Forelimb muscle (tissue), 1 donor: ENCODE measurements around the gene NPVF. TPM values are rescaled to one million over a fixed set of nuclear protein-coding genes. Genes with fewer than 3 reads are reported as not detected.

ENCODE experiments used
- DNase-seq: peaks from one replicate; pipeline ENCODE4 v3.0.0-alpha.2; 2013; ENCODE audit warnings: low read depth
- polyA plus RNA-seq: library from polyadenylated mRNA; unstranded; fragments of 120-200 nt; gene quantifications from one replicate; pipeline ENCODE4 v1.2.1, GENCODE V29; 2013; ENCODE audit not compliant: insufficient read length

Gene NPVF
- polyA plus RNA-seq, 1 donor: not detected

DNA sequence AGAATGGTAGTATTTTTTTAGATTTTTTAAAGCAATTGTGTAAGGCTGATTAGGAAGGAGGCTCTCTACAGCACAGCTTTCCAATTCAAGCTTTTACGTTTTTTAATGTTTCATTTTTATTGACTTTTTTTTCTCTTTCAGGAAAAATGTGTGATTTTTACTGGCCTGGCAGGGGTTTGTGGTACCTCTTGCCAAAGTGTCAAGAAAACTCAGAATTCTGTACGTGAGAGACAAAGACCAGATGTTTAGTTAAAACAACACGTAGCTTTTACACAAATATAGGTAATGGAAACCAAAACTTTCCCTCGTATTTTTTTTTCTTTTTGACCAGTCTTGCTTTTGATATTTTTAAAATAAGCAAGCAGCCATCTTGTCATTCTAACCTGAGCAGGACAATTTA lies 6.0 kb upstream of the NPVF start:
- no peak for DNase-seq

DNA sequence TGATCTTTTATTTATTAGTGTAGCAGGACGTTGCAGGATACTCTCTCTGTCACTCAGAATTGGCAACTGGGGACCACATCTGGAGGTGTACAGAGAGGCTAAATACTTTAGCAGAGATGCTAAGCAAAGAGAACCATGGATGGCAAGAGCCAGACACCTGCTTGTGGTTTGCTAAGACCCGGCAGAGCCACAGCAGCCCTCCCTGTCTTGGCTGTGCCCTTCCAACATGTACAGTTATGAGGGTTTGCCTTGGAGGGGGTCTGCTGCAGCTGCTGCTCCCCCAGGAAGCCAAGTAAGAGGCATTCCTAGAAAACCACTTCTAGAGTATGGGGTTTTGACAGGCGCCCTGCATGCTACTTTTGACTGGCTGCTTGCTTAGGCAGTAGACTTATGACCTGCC lies 5.1 kb downstream of the NPVF start:
- no peak for DNase-seq

DNA sequence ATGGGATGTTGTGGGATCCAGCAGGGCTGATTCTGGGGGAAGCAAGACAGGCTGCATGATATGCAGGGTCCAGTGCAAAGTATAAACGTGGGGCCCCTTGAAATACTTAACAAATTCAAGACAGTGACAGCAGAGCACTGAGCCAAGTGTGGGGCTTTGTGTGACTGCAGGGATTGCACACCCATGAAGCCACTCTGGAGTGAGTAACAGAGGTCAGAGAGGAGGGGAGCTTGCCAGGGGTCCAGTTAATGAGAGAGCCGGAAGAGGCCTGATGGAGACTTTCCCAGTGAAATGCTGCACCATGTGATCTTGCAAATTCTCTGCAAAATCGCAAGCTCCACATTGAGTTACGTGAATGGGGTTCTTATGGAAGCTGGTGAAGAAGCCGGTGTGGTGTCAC lies 5.6 kb downstream of the NPVF start:
- DNase-seq: no peak

DNA sequence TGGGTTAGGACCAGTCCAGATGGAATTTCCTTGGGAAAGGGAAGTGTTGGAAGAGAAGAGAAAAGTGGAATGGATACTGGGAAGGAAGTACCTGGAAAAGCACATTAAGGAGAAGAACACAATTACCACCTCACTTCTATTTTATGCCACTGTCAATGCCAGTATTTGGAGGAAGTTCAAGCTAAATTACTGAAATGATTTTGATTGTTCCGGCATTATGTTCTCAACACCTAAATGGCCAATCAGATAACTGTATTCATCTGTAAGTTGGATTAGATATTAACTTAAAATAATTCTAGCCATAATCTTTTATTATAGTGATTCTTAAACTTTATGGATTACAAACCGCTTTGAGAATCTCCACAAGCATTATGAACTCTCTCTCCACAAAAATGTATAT lies 7.3 kb downstream of the NPVF start:
- no peak for DNase-seq

DNA sequence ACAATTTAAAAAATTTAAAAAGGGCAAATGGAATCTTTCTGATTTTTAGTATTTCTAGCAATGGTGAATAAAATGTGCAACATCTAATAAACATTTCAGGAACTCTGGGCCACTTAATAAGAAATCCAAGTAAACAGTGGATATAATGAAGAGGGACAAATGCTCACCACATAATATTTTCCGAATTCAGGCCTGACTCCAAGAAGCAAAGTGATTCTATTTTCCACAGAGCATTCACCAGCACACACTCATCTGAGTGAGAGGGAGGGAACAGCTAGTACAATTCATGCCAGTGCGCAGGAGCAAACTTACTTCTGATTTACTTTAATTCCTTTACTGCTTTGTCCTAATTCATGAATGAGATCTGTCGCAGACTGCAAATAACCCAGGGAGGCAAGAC lies 10.1 kb downstream of the NPVF start:
- DNase-seq: no peak

DNA sequence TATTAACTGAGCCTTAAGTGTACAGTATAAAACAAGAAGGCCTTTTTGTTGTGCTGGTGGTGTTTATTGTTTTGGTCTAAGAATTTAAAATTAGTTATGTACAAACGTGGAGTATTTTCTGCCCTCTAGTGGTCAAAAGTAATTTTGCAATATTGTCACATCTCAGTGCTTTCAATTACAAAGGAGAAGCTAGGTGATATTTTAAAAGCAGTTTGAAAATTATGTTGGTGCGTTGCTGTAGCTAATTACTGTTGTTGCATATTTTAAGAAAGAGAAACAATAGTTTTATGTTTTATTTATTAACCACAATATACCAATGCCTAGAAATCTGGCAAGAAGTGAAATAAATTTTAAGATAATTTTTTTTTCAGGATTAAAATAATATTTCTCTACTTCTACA lies 11.4 kb downstream of the NPVF start:
- peak; percentile 19 for DNase-seq

DNA sequence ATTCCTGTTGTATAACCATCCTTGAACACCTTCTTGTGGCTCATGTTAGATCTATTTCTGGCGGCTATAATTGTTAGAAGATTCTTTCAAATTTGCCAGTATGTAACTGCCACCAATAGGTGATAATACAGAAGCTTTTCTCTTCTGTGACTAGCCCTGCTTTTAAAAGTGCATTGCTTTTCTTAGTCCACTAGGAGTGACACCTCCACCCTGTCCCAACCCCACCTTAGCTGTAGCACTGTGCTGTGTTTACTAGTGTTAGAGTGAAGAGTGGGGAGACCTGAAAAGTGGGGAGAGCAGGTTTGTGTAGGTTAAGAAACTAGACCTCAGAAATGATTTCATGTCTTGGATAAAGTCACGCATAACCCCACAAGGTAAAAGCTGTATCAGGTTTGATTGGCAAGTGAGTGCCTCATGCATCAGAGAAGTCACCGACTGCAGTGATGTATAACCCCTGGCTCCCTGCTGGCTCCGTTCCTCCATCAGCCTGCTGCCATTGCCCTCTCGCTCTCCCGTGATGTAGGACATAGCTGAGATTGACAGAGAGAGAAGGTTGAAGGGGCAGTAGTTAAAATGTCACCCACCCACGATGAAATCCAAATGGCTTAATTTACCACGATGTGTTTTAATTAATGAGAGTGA lies 12.5 kb downstream of the NPVF start:
- no peak for DNase-seq

DNA sequence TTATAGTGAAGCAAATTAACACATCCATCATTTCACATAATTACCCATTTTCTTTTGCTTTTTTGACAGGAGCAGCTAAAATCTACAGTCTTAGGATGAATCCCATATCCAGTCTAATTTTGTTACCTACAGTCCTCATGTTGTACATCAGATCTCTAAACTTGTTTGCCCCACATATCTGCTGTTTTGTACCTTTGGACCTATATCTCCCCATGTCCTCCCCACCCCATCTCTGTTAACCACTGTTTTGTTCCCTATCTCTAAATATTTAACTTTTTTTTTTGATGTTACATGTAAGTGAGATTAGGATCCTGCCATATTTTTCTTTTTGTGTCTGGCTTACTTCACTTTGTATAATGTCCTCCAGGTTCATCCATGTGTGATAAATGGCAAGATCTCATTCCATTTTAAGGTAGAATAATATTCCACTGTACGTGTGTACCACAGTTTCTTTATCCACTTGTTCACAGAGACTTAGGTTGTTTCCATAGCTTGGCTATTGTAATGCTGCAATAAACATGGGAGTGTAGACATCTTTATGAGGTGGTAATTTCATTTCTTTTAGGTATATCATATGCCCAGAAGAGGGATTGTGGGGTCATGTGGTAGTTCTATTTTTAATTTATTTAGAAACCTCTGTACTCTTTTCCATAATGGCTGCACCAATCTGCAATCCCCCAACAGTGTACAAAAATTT lies 19.6 kb downstream of the NPVF start:
- DNase-seq: no peak

DNA sequence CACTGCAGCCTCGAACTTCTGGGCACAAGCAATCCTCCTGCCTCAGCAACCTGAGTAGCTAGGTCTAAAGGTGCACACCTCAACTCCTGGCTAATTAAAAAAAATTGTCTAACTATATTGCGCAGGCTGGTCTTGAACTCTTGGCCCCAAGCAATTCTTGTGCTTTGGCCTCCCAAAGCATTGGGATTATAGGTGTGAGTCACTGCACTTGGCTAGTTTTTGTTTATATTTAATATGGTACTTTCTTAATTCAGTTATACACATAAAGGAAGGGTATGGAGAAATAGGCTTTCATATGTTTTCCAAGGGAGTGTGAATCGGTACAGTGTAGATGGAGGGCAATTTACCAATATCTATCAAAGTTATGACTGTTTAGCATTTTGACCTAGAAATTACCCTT lies 20.4 kb downstream of the NPVF start:
- DNase-seq: no peak

DNA sequence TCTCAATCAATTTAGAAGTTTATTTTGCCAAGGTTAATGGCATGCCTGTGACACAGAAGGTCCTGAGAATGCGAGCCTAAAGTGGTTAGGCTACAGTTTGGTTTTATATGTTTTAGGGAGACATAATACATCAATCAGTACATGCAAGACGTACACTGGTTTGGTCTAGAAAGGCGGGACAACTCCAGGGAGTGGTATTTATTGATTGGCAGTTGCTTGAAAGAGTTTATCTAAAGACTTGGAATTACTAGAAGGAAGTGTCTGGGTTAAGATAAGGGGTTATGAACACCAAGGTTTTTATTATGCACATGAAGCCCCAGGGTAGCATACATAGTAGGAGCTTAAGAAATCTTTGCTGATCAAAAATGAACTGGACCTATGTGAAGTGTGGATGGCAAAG lies 21.5 kb downstream of the NPVF start:
- DNase-seq: no peak

DNA sequence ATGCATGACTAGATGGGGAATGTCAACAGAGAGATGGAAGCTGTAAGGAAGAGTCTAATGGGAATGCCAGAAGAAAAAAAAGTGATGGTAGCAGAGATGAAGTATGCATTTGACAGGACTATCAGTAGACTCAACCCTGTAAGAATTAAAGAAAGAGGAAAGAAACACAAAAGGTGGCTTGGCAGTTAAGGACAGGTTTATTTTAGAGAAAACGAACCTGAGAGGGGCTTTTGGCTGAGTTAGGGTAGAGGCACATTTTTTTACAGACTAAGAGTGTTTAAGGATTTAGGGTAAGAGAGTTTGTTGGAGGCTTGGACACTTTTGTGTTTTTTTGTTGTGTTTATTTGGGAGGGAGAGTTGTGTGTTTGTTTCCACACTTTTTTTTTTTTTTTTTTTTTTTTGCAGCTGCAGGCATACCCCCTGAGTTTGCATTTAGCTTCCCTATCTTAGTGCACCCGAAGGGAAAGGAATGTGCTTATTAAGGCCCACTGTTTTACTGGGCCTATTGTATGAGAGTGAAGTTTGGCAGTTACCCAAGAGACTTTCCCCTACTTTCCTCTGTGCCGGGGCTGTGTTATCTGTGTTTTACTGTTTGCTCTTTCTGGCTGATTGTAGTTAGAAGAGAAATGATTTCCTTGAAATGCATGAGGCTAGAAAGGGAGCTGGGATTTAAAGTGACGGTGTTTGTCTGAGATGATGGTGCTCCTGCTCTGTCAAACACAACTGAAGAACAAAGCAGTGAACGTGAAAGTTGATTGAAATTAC lies 32.0 kb downstream of the NPVF start:
- no peak for DNase-seq

DNA sequence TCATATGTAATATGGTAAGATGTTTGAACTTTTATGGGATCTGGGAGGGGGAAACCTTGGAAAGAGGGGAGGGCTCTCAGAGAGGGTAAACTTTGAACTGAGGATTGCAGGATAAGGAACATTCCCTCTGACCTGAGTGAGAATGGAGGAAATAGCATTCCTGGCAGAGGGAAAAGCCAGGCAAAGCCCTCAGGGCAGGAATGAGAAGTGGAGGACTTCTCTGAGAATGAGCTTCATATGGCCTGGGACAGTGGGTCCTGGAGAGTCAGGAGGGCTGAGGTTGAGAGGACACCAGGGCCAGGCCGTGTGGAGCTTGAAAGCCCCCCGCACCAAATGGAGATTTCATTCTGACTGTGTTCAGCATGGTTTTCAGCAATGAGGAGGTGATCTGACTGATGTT lies 34.2 kb downstream of the NPVF start:
- DNase-seq: no peak

DNA sequence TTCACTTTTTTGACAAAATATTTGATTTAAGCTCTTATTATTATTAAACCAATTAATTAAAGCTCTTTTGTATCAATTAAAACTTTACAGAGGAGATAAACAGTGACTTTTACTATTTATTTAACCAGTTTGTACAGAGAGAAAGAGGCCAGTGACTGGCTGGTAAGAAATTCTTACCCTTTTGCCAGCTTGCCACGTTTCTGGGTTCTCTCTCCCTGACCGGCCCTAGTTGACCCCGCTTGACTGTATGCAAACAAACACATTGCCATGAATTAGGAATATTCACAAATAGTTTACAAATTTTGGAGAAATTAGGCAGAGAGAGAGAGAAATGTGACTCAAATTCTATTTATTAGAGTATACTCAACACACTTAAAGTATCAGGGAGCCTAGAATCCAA lies 36.2 kb downstream of the NPVF start:
- DNase-seq: no peak

DNA sequence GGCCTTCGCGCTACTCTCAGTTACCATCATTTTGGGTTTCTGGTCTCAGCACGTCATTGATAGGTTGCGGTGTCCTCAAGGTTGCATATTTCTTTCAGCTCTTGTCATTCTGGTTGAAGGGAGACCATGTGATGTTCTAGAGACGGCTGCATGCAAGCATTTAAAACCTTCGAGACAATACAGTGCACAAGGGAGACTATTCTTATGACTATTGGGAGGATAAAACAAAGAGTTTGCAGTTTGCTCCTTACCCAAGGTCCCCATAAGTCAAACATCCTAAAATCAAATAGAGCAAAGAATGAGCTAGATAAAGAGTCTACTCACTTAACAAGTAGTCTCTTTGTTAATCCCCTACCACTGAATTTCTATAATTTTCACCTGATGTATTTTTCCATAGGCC lies 39.1 kb downstream of the NPVF start:
- DNase-seq: no peak

DNA sequence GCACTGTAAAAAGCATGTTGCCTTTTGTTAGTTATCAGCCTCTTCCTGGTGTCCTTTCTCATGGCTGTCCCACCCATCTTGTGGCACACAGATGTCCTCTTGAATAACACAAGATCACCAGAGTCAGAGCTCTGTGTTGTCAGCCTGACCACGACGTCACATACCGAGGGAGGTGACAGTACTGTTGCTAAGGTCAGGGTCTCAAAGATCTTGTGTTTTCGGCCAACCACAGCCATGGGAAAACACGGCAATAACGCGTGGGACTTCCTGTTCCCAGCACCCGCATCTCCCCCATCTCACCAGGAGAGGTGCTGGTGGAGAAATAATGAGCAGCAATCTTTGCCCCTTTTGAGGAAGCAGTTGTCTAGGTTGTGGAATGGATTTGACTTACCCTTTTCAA lies 40.4 kb downstream of the NPVF start:
- DNase-seq: no peak

DNA sequence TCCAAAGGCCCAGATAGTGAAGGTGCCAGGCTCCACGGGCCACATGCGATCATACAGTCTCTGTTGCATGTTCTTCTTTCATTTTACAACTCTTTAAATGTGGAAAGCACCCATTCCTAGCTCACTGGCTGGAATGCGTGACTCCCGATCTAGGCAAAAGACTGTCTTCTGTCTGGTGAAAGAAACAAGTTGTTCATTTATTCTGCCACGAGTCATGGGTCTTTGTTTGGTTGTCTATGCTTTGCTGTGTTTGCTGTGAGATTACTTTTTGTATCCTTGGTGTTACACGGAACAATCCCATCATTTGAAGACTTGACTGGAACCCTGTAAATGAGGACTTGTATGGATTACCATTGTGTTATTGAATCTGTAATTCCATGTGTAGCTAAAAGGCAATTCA lies 41.9 kb downstream of the NPVF start:
- DNase-seq: no peak

DNA sequence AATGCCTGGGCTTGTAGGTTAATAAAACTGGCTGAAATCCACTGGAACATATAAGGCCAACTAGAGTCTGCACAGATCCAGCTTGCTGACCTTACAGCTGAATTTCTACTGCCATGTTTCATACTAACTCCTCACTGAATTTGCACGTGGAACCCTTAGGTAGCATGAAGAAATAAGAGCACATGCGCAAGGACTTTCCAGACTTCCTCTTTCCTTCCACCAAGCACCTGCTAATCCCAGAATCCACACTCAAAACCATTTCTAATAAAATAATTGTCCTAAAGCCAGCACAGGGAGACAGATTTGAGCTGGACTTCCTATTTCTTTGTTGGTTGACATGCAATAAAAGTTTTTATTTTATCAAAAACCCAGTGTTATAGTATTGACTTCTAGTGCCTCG lies 46.8 kb downstream of the NPVF start:
- no peak for DNase-seq

DNA sequence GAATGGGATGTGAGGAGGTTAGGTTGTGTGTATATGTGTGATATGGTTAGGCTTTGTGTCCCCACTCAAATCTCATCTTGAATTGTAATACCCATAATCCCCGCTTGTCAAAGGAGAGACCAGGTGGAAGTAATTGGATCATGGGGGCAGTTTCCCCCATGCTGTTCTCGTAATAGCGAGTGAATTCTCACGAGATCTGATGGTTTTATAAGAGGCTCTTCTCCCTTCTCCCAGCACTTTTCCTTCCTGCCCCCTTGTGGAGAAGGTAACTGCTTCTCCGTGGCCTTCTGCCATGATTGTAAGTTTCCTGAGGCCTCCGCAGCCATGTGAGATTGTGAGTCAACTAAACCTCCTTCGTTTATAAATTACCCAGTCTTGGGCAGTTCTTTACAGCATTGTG lies 47.3 kb downstream of the NPVF start:
- no peak for DNase-seq

DNA sequence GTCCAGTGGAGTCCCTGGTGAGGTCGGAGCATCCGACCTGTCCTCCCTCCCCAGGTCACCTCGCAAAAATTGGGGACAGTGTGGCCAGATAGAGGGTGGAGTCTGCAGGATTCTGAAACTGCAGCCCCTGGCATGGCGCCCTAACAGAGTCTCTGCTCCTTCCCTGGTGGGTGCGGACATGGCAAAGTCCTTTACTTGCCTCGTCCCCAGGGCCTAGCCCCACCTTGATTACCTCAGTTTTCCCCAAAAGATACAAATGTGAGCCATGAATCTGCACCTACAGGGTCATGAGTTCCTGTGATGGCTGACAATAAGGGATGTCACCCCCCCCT lies 47.7 kb downstream of the NPVF start:
- no peak for DNase-seq

DNA sequence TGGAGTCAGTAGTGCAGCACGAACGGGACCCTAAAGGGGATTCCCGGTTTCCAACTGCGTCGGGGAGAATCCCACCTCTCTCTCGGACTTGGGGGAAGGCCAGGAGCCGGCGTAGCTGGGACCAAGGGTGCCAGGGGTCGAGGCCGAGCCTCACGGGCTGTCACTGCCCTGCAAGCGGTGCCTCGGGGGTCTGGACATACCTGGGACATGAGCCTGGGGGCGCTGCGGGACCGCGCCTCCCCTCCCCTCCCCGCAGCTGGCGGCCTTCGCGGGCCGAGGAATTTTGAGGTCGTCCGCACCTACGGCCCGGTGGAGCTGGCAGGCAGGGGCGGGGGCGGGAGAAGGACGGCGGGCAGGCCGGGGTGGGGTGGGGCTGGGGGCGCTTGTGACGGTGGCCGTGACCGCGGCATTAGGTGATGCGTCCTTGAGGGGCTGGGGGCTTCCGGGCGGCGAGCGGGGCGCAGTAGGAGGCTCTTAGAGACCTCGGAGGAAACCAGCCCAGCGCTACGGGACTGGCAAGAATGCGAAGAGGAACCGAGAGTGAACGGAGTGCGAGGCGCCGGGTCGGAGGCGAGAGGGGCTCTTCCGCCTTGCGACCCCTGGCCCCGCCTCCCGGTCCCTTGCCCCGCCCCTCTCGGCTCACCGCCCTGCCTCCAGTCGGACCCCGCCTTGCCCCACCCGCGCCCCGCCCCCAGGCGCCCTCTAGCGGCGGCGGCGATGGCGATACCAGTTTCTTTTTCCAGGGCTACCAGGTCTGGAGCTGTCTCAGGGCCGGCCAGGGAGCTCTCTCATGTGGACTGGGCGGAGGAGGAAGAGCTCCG lies 48.3 kb downstream of the NPVF start:
- DNase-seq: peak; percentile 11

DNA sequence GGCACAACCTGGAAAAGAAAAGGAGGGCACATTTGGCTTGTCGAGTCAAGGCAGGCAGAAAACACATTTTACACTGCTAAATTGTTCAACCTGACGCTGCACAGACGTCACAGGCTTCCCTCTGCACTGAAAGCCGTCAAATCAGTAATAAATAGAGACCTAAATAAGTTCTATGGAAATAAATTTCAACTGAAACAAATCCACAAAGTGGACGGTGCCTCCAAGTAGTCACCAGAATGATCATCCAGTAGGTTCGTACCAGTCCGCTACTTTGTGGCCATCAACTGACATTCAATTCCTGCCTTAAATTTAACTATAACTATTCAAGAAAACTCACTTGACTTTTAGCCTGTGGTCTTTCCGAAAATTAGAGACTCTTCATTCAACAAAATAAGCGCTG lies 49.0 kb downstream of the NPVF start:
- no peak for DNase-seq
